ENCODE measurements around the gene PSAPL1. TPM values are rescaled to one million over a fixed set of nuclear protein-coding genes. Genes with fewer than 3 reads are reported as not detected.
"Not testable (repeated sequence)": the region's sequence is repeated elsewhere in the genome, so short reads cannot be mapped to it uniquely, and the experiment has no call there.

PSAPL1 gene
- total RNA-seq, 1 donor from 2014 or later = not detected

- intact Hi-C loops (cut with micrococcal nuclease) = no loop called here
Observed at GRCh38 chr4:7459471-7459870, 24.7 kb upstream of the PSAPL1 start.

- intact Hi-C loops (cut with micrococcal nuclease) = no loop called here
Observed at GRCh38 chr4:7458477-7458876, 23.7 kb upstream of the PSAPL1 start.

- intact Hi-C loops (cut with micrococcal nuclease) = no loop called here
Observed at GRCh38 chr4:7458066-7458425, 23.3 kb upstream of the PSAPL1 start.

GRCh38 chr4:7457201-7458065 lies 22.7 kb upstream of the PSAPL1 start:
- intact Hi-C loops (cut with micrococcal nuclease) = no loop called here

- intact Hi-C loops (cut with micrococcal nuclease) = not testable (repeated sequence)
Observed at GRCh38 chr4:7452802-7453201, 18.1 kb upstream of the PSAPL1 start.

- intact Hi-C loops (cut with micrococcal nuclease) = no loop called here
Observed at GRCh38 chr4:7451800-7452199, 17.1 kb upstream of the PSAPL1 start.

GRCh38 chr4:7451434-7451789 lies 16.7 kb upstream of the PSAPL1 start:
- intact Hi-C loops (cut with micrococcal nuclease) = no loop called here

GRCh38 chr4:7450775-7451433 lies 16.2 kb upstream of the PSAPL1 start:
- intact Hi-C loops (cut with micrococcal nuclease) = no loop called here

- intact Hi-C loops (cut with micrococcal nuclease) = no loop called here
Observed at GRCh38 chr4:7448036-7448435, 13.3 kb upstream of the PSAPL1 start.

GRCh38 chr4:7447236-7447635 lies 12.5 kb upstream of the PSAPL1 start:
- intact Hi-C loops (cut with micrococcal nuclease) = no loop called here

- intact Hi-C loops (cut with micrococcal nuclease) = no loop called here
Observed at GRCh38 chr4:7444731-7445130, 10.0 kb upstream of the PSAPL1 start.

GRCh38 chr4:7444314-7444713 lies 9.6 kb upstream of the PSAPL1 start:
- intact Hi-C loops (cut with micrococcal nuclease) = no loop called here

- intact Hi-C loops (cut with micrococcal nuclease) = no loop called here
Observed at GRCh38 chr4:7442574-7443162, 7.9 kb upstream of the PSAPL1 start.

- intact Hi-C loops (cut with micrococcal nuclease) = no loop called here
Observed at GRCh38 chr4:7441201-7441600, 6.5 kb upstream of the PSAPL1 start.

- intact Hi-C loops (cut with micrococcal nuclease) = no loop called here
Observed at GRCh38 chr4:7439699-7440098, 5.0 kb upstream of the PSAPL1 start.

GRCh38 chr4:7436256-7436655 lies 1.5 kb upstream of the PSAPL1 start:
- intact Hi-C loops (cut with micrococcal nuclease) = no loop called here

GRCh38 chr4:7435471-7436061 lies 836 bp upstream of the PSAPL1 start:
- intact Hi-C loops (cut with micrococcal nuclease) = no loop called here

- intact Hi-C loops (cut with micrococcal nuclease) = no loop called here
Observed at GRCh38 chr4:7434141-7434765, 477 bp downstream of the PSAPL1 start.

- intact Hi-C loops (cut with micrococcal nuclease) = no loop called here
Observed at GRCh38 chr4:7433376-7434140, 1.2 kb downstream of the PSAPL1 start.

GRCh38 chr4:7432531-7433375 lies 2.0 kb downstream of the PSAPL1 start:
- intact Hi-C loops (cut with micrococcal nuclease) = no loop called here
